CD4-positive, alpha-beta T cell treated with Interferon alpha-2 for 1 hour (primary cell): Measurements from ENCODE around the gene CNOT11.
A peak's percentile ranks its signal among the peaks of the same experiment; 100 is the strongest.
"Not testable (repeated sequence)": the region's sequence is repeated elsewhere in the genome, so short reads cannot be mapped to it uniquely, and the experiment has no call there.

ENCODE experiments used
- DNase-seq, 2 donors: peaks; one replicate each; pipeline ENCODE4 v3.0.0-alpha.2; 2020 to 2022

Gene CNOT11

DNA sequence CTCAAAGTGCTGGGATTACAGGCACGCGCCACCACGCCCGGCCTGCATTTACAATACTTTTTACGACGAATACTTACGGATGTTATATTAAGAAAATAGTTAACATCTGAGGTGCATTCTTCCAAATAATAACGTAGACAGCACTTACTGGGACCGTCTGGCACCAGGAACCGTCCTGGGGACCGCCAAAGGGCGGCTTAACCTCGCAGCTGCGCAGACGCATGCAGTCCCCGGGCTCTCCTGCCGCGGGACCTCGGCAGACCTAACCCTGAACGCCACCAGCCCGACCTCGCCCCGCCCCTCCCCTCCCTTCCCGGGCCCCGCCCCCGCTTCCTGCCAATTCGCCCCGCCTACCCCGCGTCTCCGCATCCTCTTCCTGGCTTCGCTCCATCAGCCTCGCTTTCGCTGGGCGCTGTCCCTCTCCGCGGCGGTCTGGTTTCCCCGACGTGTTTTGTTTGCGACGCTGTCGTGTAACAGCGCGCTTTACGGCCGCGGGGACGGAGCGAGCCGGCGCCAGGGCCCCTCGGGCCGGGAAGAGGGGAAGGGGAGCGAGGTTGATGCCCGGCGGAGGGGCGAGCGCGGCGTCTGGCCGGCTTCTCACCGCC, at the start of gene CNOT11:
Gene CNOT11 (plus strand): TSS at position 479 of the 605 bp plus-strand sequence. CDS start 79 bp downstream, at position 558.
- peak; percentile 98 to 99 for DNase-seq

- DNase-seq: no peak
Measured at GRCh38 chr2:101204400-101205115, 48.1 kb upstream of the CNOT11 start.

DNA sequence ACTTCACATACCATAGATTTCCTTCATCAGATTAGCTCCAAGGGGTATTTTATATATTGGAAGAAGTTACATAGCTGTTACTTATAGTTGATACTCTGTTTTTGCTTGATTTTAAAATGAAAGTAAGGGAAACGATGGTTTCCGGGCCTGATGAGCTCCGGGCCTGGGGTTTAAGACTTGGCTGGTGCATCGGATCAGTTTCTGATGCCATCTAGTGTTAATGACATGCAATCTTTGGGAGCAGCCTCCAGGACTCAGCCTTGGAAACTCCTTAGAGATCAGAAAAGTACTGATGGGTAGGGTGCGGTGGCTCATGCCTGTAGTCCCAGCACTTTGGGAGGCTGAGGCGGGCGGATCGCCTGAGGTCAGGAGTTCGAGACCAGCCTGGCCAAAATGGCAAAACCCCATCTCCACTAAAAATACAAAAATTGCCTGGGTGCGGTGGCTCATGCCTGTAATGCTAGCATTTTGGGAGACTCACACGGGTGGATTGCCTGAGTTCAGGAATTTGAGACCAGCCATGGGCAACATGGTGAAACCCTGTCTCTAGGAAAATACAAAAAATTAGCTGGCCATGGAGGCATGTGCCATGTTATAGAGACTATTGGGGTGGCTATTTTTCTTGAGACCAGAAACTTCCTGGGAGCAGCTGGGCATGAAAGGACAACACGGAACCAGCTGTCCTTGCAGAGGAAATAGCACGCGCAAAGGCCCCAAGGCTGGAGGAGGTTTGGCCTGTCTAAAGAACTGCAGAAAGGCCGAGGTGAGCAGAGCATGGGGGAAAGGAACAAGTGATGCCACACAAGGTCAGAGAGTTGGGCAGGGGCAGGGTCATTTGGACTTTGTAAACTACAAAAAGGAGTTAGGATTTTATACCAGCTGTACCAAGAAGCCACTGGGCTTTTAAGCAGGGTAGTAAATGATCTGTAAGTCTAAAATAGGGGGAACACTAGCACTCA, 46.9 kb upstream of the CNOT11 start:
- peak; percentile 59 to 67 for DNase-seq

GRCh38 chr2:101208830-101209229, 43.9 kb upstream of the CNOT11 start:
- no peak for DNase-seq

- DNase-seq: no peak
Measured at GRCh38 chr2:101219246-101219645, 33.4 kb upstream of the CNOT11 start.

DNA sequence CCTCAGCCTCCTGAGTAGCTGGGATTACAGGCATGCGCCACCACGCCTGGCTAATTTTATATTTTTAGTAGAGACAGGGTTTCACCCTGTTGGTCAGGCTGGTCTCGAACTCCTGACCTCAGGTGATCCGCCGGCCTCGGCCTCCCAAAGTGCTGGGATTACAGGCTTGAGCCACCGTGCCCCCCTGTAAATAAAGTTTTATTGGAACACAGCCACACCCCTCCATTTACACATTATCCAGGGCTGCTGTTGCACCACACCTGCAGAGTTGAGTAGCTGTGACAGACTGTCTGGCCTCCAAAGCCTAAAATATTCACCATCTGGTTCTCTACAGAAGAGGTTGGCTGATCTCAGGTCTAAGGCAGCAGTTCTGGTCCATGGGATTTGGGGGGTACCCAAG, 32.6 kb upstream of the CNOT11 start:
- DNase-seq: not testable (repeated sequence)

GRCh38 chr2:101223814-101224231, 28.9 kb upstream of the CNOT11 start:
- peak; percentile 63 to 68 for DNase-seq

DNA sequence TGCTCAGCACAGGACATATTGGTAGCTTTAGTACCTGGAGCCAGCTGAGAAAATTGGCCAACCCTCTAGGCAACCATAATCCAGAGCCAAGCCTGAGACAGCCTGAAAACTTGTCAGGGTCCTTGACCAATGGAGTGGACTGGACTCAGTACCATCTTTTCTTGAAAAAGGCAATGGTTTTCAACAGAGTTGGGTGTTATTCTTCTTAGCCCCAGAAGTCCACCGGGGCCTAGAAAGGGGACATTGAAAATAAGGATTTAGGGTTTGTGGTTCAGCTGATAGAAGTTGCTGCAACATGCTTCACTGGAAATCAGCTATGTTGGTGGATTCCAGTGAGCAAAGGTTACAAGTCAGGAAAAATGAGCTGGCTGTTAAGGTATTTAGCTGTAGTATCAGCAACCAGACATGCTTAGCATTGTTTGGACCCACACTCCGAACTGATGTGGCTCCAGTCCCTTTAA, 22.1 kb upstream of the CNOT11 start:
- no peak for DNase-seq

DNA sequence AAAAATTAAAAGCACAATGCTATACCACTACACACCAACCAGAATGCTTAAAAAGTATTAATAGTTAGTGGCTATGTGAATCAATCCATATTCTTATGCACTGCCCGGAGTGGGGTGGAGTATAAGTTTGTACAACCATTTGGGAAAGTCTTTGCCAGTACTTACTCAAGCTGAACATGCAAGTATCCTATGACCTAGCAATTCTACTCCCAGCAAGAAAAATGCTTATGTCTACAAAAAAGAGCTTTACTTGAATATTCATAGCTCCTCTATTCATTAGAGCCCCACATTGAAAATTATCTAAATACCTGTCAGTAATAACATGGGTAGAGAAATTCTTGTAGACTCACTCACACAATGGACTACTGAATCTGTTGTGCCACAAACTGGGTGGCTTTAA, 21.4 kb upstream of the CNOT11 start:
- no peak for DNase-seq

- DNase-seq: no peak
Measured at GRCh38 chr2:101231937-101232730, 20.6 kb upstream of the CNOT11 start.

DNA sequence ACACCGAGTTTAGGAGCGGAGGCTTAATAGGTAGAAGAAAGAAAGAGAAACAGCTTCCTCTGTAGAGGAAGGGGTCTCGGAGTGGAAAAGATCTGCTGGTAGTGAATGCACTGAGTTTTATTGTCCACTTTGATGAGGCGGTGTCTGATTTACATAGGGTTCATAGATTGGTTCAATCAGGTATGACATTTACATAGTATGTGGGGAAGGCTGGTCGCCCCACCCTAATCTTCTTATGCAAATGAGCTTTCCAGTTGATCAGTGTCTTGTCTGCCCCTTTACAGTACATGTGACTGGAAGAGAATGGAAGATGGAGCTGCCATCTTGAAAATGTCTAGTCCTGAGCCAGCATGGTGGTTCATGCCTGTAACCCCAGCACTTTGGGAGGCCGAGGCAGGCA, 19.9 kb upstream of the CNOT11 start:
- no peak for DNase-seq

GRCh38 chr2:101234169-101234938, 18.3 kb upstream of the CNOT11 start:
- no peak for DNase-seq

GRCh38 chr2:101235956-101236355, 16.7 kb upstream of the CNOT11 start:
- DNase-seq: not testable (repeated sequence)

DNA sequence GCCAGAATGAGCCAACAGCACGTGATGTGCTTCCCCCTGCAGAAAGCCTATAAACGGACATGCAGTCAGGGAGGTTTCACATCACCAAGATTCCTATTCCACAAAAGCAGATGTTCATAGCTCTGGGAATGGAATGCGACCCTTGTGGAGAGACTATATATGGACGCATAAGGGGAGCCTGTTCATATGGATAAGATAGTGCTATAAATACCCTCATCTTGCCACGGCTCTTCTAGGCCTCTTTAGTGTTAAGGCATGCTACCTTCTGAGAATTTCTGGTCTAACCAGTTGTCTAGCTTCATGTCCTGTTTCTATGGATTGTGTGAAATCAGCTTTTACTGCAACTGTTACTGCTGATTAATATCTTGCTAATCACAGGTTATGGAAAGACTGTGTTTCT, 14.7 kb upstream of the CNOT11 start:
- DNase-seq: not testable (repeated sequence)

- no peak for DNase-seq
Measured at GRCh38 chr2:101238930-101239759, 13.5 kb upstream of the CNOT11 start.

GRCh38 chr2:101239760-101240118, 12.9 kb upstream of the CNOT11 start:
- DNase-seq: not testable (repeated sequence)

- peak in 1 of 2 donors; percentile 44 for DNase-seq
Measured at GRCh38 chr2:101240694-101241093, 12.0 kb upstream of the CNOT11 start.

- DNase-seq: no peak
Measured at GRCh38 chr2:101241158-101241557, 11.5 kb upstream of the CNOT11 start.

DNA sequence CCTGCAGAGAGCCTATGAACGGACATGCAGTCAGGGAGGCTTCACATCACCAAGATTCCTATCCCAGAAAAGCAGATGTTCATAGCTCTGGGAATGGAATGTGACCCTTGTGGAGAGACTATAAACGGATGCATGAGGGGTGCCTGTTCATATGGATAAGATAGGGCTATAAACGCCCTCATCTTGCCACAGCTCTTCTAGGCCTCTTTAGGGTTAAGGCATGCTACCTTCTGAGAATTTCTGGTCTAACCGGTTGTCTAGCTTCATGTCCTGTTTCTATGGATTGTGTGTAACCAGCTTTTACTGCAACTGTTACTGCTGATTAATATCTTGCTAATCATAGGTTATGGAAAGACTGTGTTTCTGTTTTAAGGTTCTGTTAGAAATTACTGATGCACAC, 8.3 kb upstream of the CNOT11 start:
- not testable (repeated sequence) for DNase-seq

DNA sequence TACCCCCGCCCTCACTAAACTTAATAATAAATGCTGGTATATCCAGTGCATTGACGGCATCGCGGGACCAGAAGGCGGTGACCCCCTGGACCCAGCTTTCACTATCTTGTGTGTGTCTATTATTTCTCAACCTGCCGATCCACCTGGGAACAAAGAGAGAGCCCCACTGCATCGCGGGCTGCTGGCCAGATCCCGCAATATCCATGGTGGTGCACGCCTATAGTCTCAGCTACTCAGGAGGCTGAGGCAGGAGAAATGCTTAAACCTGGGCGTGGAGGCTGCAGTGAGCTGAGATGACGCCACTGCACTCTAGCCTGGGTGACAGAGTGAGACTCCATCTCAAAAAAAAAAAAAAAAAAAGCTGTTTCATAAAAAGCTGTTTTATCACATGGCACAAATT, 7.8 kb upstream of the CNOT11 start:
- not testable (repeated sequence) for DNase-seq

GRCh38 chr2:101245468-101245867, 7.2 kb upstream of the CNOT11 start:
- DNase-seq: not testable (repeated sequence)
